HG02623 (cell line): ENCODE measurements around the gene GMPR2.

Experiments
- ATAC-seq: cut with Tn5 transposase; IDR thresholded peaks from one replicate; pipeline ENCODE4 v1.9.1; 2021; ENCODE audit warnings: moderate library complexity; ENCODE audit not compliant: unreplicated experiment

Gene GMPR2

DNA sequence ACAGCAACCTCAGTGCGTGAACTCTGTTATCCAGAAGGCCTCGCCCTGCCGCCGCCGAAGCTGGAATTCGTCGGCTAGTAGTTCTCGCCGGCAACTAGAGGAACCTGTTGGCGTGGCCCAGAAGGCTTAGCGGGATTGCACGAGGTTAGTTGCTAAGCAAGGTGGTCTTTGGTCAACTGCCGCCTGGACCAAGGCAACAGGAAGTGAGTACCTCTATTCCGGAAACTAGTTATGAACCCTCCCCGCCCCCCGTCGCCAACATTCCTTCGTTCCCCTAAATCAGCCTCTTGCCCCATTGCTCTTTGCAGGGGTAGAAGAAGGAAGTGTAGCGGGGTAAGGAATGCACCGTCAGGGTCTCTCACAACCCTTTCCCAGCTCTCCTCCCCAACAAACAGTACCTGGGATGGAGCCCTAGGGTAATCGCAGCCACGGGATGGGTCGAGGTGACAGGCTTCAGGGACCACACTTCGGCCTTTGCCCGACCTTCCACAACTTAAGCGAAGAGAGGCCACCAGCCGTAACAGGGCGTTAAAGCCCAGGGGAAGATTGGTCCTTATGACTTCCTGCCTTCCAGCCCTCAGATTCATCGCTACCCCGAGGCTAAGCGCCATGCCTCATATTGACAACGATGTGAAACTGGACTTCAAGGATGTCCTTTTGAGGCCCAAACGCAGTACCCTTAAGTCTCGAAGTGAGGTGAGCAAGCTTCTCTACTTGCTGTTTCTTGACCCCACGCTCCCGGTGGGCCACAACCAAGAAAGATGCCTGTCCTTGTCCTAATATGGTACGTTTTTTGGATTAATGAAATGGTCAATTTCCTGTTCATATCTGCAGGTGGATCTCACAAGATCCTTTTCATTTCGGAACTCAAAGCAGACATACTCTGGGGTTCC, at the start of gene GMPR2:
Gene GMPR2, plus strand, starts transcription at position 285 of the 893 bp plus-strand sequence. Its CDS starts 325 bp downstream, at position 610.
- peak; percentile 57 for ATAC-seq

DNA sequence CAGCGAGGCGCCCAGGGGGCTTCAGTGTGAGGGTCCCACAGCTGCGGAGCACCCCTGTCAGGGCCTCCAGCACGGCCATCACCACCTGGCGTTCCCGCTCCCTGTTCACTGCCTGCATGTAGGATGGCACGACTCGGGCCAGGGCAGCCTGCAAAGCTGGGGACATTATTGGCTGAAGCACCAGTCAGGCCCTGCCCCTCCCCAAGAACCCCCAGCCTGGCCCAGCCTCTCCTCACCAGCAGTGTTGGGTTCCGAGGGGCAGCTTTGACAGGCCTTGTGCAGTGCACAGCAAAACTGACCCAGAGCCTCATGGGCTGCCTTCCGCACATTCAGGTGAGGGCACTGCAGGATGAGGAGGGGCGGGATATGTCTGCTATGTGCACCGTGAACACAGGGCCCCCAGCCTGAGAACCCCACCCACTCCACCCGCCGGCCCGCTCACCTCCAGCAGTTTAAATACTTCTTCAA, 49.7 kb upstream of the GMPR2 start:
- ATAC-seq: no peak

DNA sequence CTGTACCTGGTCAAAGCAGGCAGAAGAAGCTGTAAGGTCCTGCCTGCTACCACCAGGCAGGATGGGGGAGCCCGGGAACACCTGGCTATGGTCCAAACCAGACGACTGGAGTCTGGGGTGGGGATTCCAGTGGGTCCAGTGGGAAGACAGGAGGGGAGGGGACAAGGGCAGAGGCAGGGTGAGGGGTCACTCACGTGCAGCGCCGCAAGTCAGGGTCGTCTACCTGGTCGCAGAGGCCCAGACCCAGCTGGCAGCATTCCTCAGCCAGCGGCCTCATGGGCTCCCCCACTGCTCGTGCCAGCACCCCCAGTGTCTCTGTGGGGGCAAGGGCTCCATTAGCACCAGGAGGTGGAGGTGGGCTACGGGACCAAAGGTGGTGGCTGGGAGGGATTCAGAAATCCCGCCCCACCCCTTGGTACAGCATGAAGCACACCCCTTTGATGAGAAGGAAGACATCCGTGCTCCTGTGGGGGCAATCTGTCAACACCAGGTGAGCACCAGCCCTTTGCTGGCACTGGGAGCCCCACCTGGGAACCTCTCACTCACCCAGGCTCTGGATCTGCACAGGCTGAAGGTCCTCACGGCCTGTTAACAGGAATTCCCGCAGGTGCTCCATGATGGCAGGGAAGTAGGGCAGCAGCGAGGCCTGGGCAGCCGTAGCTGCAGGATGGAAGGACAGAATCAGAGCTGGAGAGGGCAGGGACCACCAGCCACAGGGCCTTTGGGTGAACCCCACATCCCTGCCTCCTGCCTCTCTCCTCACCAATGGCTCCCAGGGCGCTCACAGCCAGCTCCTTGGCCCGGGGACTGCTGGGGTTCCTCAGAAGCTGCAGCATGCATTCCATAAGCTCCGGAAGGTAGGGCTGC, 48.4 kb upstream of the GMPR2 start:
- ATAC-seq: no peak

DNA sequence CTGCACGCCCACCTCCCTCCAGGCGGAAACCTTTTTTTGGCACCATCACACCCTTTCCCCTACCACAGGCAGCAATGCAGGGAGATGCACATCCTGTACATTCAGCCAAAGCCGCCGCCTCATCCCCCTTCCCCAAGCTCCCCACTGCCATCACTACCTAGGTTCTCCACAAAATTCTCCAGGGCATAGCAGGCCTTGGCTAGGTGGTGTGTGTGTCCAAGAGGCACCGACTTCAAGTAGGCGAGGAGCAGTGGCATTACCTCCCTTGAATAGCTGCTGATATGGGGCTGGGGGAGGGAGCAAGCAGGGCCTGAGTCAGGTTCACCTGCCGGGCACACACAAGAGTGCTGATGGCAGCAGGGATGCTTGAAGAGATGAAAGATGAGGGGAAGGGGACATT, 47.7 kb upstream of the GMPR2 start:
- ATAC-seq: no peak

DNA sequence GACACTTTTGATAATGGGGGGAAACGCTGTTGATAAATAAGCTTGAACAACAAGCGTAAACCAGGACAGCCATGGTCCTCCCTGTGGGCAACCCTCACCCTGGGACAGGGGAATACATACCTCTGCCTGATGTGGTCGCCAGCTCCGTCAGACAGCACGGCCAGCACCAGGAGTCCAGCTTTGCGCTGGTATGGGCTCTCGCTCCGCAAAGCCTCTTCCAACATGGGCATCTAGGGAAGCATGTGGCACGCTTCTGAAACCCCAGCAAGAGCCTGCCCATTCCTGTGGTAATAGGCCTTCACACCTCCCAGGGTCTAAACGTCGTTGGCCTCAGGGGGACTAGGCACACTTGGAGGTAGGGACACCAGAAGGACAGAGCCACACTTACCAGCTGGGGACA, 47.0 kb upstream of the GMPR2 start:
- no peak for ATAC-seq

DNA sequence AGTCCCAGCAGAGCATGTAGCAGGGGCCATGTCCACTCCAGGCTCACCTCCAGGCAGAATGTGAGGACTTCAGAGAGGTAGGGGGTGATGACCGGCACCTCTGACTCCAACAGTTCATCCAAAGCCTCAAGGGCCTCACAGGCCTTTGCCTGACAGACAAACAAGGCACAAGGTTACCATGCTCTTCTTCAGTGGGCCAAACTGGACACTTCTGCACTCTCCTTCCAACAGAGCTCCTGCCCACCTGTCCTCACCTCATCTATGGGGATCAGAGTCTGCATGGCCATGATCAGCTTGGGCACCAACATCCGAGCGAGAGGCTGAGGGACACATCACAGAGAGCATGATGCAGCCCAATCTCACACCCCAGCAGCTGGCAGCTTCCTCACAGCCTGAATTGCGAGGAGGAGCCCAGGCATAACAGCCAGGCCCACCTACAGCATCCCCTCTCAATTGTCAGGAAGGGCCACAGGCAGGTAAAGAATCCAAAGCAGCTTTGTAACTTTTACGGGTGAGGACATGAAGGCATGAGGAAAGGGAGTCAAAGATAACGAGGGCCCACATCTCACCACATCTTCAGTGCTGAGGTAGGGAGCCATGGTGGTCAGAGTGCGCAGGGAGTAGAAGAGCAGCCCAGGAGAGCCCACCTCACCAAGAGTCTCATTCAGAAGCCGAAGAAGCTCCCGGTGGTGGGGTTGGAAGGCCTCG, 45.7 kb upstream of the GMPR2 start:
- ATAC-seq: no peak

DNA sequence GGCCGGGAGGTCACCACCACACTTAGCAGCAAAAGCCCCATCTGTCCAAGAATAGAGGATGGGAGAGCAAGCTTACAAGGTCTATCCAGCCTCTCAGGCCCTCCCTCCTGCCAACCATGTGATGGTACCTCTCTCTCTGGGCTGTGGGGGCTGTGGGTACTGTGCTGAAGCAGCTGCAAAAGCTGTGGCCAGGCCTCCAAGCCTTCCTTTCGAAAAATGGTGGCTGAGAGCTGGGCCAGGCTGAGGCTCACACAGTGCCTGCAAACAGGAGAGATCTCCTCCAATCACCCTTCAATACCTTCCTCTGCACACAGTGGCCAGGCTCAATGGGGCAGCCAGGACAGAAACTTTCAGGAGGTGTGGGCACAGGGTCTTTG, 45.2 kb upstream of the GMPR2 start:
- ATAC-seq: no peak

DNA sequence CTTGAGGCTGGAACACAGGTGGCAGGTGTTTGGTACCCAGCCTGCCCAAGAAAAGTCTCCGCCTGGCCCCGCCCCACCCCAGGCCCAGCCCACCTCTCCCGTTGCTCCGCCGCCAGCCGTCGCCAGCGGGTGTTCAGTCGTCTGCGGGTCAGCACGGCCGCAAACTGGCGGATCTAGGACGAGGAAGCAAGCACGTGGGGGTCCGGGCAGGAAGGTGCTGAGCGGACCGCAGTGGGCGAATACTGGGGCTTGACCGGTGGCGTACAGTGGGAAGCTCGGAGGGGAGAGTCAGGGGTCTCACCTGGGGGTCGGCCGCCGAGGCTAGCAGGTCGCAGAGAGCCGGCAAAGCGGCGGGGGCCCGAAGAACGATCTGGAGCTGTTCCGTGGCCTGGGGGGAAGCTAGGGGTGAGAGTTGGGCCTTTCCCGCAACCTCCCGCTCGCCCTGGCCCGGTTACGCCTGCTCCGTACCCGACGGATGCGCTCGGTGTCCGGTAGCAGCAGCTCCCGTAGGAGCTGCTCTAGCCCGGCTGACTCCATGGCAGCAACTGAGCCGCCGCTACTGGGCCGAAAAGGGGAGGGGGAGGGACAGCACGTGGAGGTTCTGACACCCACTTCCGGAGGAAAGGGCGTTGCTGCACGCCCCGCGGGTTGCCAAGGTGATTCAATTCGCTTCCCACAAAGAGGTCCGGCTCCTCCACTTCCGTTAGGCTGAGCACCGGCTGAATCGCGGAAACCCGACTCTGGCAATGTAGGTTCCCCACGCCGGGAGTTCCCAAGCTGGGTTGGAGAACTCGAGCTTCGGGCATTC, 44.3 kb upstream of the GMPR2 start, which contains the start of gene IPO4:
Gene IPO4, minus strand, starts transcription at position 566 of the 808 bp plus-strand sequence. Its CDS starts 29 bp downstream, at position 537.
- ATAC-seq: peak; percentile 81

DNA sequence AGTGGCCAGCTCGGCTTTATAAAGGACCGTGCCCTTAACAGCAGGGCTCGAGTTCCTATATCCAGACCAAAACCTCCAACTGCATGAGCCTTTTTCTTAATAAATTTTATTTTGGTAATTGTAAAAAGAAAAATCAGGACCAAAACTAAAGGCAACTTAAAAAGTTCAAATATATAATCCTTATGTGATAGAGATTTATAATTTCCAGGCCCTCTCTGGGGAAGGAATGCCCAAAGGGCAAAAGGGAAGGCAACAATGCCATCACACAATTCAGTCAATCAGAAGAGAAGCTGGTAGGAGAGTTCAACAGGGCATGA, 43.7 kb upstream of the GMPR2 start:
- ATAC-seq: no peak

DNA sequence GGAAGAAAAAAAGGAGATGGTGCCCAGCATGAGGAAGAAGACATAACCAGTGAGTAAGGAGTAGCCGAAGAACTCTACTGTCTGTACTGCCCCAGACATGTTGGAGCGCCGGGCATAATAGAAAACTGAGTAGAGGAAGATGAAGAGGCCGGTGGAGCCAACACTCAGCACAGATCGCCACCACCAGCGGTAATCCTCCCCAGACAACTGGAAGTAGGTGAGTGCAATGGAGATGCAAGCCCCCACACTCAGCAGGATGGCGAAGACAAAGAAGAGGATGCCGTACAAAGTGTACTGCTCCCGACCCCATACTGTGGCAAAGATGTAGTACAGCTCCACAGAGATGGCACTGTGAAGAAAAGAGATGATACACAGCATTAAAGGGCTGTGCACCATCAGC, 43.3 kb upstream of the GMPR2 start:
- ATAC-seq: no peak

DNA sequence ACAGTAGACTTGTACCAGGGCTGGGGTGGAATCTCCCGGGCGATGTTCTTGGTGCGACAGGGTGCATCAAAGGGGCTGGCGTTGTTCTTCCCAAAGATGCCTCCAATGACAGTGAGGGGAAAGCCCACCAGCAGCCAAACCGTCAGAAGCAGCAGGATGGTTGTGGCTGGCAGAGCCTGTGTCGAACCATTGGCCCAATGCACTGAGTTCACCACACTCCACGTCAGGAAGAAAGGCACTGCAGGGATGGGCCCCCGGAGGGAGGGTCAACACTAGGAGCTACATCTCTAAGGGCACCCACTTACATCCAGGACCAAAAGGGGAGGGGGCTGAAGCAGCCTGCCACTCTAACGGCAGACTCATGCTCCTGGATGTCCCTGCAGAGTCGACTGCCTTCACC, 42.3 kb upstream of the GMPR2 start:
- ATAC-seq: no peak

DNA sequence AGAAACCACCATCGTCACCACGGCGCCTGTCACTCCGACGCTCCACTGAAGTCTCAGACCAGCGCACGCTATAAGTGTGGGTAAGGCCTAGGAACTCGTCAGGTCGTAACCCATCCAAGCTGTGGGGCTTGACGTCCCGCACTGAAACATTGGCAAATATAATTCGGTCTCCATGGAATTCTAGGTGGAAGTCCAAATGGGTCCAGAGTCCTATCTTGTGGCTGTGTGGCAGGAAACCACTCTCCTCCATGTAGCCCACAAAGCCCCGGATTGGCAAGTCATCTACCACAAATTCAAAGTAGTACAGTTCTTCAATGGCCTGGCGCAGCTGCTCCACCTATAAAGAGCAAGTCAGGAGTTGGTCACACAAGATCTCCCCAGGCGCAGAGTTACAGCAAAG, 39.8 kb upstream of the GMPR2 start:
- ATAC-seq: no peak

DNA sequence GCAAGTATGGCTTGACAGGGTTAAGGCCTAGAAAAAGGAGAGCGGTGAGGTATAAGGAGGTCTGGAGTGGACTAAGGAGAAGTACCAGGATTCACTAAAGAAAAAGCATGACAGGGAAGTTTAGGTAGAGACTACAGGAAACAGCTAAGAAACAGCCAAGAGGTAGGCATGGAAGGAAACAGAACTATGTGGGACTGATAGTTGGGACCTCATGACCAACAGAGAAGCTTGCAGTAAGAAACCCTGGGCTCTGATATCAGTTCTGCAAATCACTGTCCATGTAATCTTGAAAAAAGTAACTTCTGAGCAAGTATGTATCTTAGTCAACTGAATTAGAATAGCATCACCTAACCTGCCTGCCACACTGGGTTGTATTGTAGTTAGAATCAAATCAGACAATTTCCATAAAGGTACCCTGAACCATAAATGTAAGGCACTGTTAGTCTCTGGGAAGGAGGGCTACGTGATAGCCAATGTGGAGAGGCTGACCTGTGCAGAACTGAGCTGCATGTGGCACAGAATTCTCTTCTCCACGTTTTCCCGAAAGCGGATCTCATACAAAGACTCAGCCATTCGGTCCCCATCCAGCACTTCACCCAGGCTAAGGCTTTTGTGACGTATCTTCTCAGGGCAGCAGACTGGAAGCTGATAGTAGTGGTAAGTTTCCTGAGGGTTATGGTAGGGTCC, 38.4 kb upstream of the GMPR2 start:
- no peak for ATAC-seq

DNA sequence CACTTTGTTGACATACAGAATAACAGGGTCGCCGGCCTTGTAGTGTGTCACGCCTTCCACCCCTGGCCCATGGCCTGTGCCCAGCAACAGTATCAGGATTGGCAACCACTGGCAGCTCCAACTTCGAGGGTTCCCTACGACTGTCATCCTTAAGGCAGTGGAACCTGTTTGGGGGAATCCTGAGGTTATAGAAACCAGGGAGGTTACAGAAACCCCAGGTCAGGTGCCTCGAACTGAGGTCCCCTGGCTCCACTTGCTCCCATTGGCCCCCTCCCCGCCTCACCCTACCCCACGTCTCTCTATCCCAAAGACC, 37.9 kb upstream of the GMPR2 start:
- ATAC-seq: no peak

DNA sequence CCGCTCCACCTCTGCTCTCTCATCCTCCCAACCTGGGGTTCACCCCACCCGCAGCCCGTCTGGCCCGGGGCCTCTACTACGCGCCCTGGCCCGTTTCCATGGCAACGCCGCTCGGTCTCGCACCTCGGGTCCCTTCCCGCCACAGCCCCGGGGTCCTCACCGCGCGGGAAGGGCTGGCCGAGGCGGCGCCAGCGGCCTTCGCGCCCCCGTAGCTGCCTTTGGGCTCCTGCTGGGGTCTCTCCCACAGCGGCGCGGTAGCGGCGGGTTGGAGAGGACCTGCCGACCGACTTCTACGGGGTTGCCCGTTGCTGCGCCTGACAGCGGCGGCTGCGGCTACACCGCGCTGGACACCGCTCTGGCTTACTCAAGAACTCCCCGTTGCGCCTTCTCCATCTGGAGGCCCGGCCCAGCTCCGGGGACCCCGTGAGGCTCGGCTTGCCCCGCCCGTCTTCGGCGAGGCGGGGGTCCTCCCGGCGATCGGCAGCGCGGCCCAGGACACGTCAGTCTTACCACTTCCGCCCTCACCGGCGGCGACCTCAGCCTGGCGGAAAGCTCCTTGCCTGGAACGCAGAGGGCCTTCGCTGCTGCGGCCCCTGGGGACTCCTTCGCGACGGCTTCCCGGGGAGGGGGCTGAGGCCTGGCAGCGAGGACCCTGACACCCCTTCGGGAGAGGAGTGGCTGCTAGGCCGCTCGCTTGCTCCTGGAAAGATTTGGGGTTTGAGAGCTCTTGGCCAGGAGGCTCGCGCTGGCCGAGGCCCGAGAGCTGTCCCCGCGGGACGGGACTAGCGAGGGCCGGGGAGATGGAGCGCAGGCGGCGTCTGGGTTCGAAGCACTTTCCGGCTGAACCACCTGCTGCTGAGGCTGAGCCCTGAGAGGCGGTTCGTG, 37.3 kb upstream of the GMPR2 start, which contains the start of gene TM9SF1:
Gene TM9SF1, minus strand, starts transcription at position 256 of the 885 bp plus-strand sequence. CDS start 422 bp downstream, outside the sequence.
- ATAC-seq: peak; percentile 75

DNA sequence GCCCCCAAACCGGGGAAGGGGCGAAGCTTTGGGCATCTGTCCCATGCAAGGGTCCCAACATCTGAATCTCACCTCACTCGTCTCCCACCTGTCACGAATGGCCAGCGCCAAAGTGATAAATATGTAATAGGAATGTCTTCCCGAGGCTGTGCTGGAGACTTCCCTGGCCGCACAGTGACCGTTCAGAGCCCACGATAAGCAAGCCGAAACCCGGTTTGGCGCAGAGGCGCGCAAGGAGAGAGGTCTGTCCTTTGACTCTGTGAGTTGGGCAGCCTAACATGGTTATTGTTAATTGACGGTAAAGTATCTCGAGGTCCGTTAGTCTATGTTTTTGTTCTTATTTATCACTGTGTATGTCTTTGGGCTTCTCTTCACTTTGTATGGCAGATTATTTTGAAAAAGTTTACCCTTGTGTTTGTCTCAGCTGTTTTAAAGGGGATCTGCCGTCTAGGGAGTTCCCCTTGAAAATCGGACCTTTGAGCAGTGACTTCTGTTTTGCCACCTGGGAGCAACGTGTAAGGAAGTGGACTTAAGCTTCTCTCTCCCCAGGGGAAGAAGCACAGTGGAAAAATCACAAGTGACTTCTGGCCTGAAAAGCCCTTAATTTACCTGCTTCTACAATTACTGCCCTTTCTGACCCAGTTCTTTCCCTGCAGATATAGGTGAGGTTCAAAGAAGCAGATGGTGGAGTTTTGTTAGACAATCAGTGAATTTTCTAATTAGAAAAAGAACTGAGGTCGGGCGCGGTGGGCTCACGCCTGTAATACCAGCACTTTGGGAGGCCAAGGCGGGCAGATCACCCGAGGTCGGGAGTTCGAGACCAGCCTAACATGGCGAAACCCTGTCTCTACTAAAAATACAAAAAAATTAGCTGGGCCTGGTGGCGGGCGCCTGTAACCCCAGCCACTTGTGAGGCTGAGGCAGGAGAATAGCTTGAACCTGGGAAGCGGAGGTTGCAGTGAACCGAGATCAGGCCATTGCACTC, 36.4 kb upstream of the GMPR2 start:
- ATAC-seq: no peak

DNA sequence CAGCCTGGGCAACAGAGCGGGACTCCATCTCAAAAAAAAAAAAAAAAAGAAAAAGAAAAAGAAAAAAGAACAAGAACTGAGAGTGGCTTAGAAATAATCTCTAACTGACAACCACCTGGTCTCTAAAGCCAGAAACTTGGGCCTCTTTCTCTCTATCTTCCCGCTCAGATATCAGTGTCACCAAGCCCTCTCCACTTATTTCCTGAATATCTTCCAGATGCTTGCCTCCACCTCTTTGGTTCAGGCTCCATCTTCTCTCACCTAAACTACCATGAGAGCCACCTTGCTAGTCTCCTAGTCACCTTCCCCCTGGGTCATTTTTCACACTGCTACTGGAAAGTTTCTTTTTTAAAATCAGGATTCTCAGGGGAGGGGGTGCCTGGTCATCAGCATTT, 35.7 kb upstream of the GMPR2 start:
- ATAC-seq: no peak
